ENCODE measurements around the gene CNOT8. TPM values are rescaled to one million over a fixed set of nuclear protein-coding genes. Genes with fewer than 3 reads are reported as not detected.
A peak's percentile ranks its signal among the peaks of the same experiment; 100 is the strongest.

CNOT8 gene
- total RNA-seq, 1 experiment from 2014 or later, result 45.0 TPM

GRCh38 chr5:154836225-154836624, 22.2 kb upstream of the CNOT8 start:
- DNase-seq (ENCODE audit: low read depth, low spot score) (no peak), ATAC-seq (no peak)
- H3K79me2 ChIP-seq (ENCODE audit: insufficient read depth, low read length), result no peaks in the 10 kb centered on the region
- H3K4me3 ChIP-seq (replicated peaks in 1 of 2; ENCODE audit: low read depth in 1 of 2, low read length in 2 of 2), result no peak overlapping the region
- H3K9me3 ChIP-seq (ENCODE audit: control insufficient read depth in 1 of 2, insufficient read depth in 1 of 2, low read depth in 1 of 2, low read length in 2 of 2), result no peaks in the 10 kb centered on the region
- no peak for TF ChIP-seq SIN3A (IDR thresholded peaks at IDR 0.05; ENCODE audit: low read depth)
- no peak for TF ChIP-seq TCF7L2 (IDR thresholded peaks at IDR 0.05; ENCODE audit: borderline replicate concordance, extremely low read depth, insufficient read depth, insufficient read length)
- TF ChIP-seq CEBPB (IDR thresholded peaks at IDR 0.05; ENCODE audit: low read depth), result no peak
- TF ChIP-seq EGR1 (IDR thresholded peaks at IDR 0.05; ENCODE audit: low read depth), result no peak
- TF ChIP-seq POLR2A (IDR thresholded peaks at IDR 0.05; ENCODE audit: borderline replicate concordance, extremely low read depth, insufficient read depth, insufficient read length), result no peak
- no peak for TF ChIP-seq SRF (IDR thresholded peaks at IDR 0.05; ENCODE audit: low read depth)
- TF ChIP-seq ATF3 (IDR thresholded peaks at IDR 0.05), result no peak
- TF ChIP-seq SP1 (IDR thresholded peaks at IDR 0.05; ENCODE audit: low read depth), result no peak
- TF ChIP-seq CTCF (IDR thresholded peaks at IDR 0.05 in 2 of 3, conservative IDR thresholded peaks at IDR 0.05 in 1 of 3; ENCODE audit: borderline replicate concordance in 1 of 3, insufficient read depth in 1 of 3, low read depth in 2 of 3, low read length in 2 of 3), result no peak
- no peak for TF ChIP-seq ELF1 (IDR thresholded peaks at IDR 0.05; ENCODE audit: borderline replicate concordance, low read depth)
- no peaks in the 10 kb centered on the region for H3K9me2 ChIP-seq (ENCODE audit: insufficient read depth)
- no peaks in the 10 kb centered on the region for H3K27me3 ChIP-seq (ENCODE audit: insufficient read depth, low read length)
- no TSS peak for BruUV-seq (replicated peaks)
- no peaks in the 10 kb centered on the region for H4K20me1 ChIP-seq (ENCODE audit: insufficient read depth)
- ChIA-PET CTCF (no interaction called here), POLR2A (no interaction called here), RAD21 (ENCODE audit: low non-redundant PET in 1 of 2, low total read pairs in 2 of 2, uncharacterized antibody in 2 of 2, unreplicated experiment in 2 of 2) (no interaction called here)
- no peaks in the 10 kb centered on the region for H3K36me3 ChIP-seq (ENCODE audit: control insufficient read depth in 1 of 2, insufficient read depth in 2 of 2, low read length in 2 of 2)
- intact Hi-C loops (cut with micrococcal nuclease), result no loop called here
- no peak overlapping the region for H3K27ac ChIP-seq (ENCODE audit: low read depth, low read length)
- H3K4me1 ChIP-seq (ENCODE audit: control insufficient read depth in 1 of 2, insufficient read depth in 2 of 2, low read length in 2 of 2), result peaks cover 18 to 21% of the 10 kb centered on the region in 2 experiments
- peak overlapping the region; percentile 55; the same call in 1 of the 2 replicates for H3K4me2 ChIP-seq (ENCODE audit: low read length)
- 0 out of 2 replicates have a peak overlapping the region, but pooled peaks have one; percentile 8 for H3K9ac ChIP-seq (ENCODE audit: low read length)
- no peak overlapping the region for H2AFZ ChIP-seq (ENCODE audit: low read depth, low read length, poor library complexity, severe bottlenecking)
